Stimulated activated CD4-positive, alpha-beta T cell treated with anti-CD3 and anti-CD28 coated beads, Interleukin-4, amount 100 ng/mL, for 24 hours (primary cell): ENCODE results near the gene PGPEP1.
A peak's percentile ranks its signal among the peaks of the same experiment; 100 is the strongest.
"Not testable (repeated sequence)": the region's sequence is repeated elsewhere in the genome, so short reads cannot be mapped to it uniquely, and the experiment has no call there.

ENCODE experiments used
- DNase-seq: peaks from one replicate; pipeline ENCODE4 v3.0.0-alpha.2; 2020

The PGPEP1 gene

DNA sequence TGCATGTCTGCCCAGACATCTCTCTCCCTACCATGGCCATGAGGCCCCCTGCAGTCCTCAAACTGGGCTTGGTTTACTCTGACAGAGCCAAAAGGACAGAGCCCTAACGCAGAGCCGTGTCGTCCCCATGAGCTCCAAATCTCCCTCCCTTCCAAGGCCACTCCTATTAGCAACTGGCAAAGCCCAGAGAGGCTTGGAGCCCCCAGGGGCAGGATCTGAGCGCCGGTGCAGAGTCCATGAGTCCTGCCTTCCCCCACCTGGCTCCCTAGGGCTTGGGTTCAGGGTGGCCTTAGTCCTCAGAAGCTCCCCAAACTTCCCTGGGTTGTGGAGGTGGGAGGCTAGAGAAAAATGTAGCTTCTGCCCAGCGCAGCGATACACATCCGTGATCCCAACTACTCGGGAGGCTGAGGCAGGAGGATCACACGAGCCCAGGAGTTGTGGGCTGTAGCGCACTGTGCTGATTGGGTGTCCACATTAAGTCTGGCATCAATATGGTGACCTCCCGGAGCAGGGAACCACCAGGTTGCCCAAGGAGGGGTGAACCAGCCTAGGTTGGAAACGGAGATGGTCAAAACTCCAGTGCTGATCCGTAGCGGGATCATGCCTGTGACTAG lies 7.4 kb upstream of the PGPEP1 start:
- no peak for DNase-seq

GRCh38 chr19:18333680-18334079 lies 6.7 kb upstream of the PGPEP1 start:
- DNase-seq = no peak

DNA sequence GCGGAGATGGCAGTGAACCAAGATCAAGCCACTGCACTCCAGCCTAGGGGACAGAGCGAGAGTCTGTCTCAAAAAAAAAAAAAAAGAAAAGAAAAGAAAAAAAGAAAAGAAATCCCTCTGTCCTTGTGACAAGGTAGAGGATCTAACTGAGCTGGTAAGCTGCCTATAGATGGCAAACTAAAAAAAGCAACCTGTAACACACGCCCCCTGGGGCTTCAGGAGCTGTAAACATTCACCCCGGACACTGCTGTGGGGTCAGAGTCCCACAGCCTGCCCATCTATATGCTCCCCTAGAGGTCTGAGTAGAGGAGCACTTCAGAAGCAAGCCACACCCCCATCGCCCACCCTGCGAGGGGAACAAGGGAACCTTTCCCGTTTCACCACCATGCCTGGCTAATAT lies 4.3 kb upstream of the PGPEP1 start:
- no peak for DNase-seq

DNA sequence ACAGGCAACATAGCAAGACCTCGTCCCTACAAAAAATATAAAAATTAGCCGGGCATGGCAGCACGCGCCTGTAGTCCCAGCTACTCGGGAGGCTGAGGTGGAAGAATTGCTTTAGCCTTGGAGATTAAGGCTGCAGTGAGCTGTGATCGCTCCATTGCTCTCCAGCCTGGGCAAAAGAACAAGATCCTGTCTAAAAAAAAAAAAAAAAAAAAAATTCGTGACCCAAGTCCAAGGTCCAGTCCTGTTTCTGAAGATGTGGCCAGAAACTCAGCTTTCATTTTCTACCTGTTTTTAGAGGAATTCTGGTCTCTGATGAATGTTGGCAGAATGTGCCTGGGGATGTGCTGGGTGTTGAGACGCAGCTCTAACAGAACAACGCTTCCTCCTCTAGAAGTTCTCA lies 1.9 kb upstream of the PGPEP1 start:
- no peak for DNase-seq

GRCh38 chr19:18339723-18340122 lies 675 bp upstream of the PGPEP1 start:
- DNase-seq = no peak

GRCh38 chr19:18340990-18341868 lies 831 bp downstream of the PGPEP1 start:
- peak; percentile 74 for DNase-seq

DNA sequence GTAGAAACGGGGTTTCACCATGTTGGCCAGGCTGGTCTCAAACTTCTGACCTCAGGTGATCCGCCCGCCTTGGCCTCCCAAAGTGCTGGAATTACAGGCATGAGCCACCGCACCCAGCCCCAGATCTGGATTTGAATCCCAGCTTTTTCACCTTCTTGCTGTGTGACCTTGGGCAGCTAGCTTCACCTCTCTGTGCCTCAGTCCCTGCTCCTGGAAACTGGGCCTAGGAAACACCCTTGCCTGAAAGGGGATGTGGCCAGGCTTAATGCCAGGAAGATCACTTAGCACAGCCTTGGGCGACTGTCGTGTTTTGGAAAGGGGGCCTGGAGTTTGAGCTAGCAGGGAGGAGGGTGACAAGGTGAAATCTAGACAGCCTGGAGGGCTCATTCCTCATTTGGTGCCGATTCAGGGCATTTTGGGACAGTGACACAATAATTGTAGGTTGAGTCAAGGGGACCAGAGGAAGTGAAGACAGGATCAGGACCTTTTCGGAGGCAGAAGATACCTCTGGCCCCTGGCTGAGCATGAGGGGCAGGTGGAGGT lies 1.8 kb downstream of the PGPEP1 start:
- DNase-seq = no peak

DNA sequence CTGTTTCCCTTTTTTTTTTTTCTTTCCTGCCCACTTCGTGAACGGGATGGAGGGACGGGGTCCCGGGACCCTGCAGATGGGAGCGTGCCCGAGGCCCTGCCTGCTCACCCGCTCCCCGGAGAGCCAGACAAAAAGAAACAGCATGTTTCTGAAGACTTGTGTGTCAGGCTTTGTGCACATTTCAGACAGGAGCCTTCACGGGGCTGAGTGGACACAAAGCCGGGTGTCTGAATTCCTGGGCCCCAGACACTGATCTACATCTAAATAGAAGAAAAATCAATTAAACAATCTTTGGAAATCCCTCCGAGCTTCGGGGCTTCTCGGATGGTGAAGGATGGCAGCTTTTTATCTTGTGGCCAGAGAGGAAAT lies 4.2 kb downstream of the PGPEP1 start:
- DNase-seq = no peak

- DNase-seq = no peak
Measured at GRCh38 chr19:18345296-18345695, 4.9 kb downstream of the PGPEP1 start.

GRCh38 chr19:18346091-18346490 lies 5.7 kb downstream of the PGPEP1 start:
- DNase-seq = no peak

DNA sequence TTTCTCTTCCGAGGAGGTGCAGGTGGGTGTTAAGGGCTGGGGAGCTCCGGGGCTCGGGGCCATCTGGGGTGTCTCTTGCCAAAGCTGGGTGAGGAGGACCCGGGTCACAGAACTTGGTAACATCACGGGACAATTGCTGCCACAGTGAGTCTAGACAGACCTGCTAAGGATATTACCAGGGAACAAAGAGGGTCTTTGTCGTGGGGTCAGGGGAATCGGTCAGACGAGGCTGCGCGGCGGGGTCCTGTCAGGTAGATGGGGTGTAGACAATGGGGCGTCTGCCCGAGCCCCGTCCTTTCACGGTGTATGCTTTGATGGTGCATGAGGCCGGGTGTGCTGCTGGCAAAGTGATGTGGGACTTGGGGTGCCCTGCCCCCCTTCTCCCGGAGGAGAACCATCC lies 7.8 kb downstream of the PGPEP1 start:
- no peak for DNase-seq

DNA sequence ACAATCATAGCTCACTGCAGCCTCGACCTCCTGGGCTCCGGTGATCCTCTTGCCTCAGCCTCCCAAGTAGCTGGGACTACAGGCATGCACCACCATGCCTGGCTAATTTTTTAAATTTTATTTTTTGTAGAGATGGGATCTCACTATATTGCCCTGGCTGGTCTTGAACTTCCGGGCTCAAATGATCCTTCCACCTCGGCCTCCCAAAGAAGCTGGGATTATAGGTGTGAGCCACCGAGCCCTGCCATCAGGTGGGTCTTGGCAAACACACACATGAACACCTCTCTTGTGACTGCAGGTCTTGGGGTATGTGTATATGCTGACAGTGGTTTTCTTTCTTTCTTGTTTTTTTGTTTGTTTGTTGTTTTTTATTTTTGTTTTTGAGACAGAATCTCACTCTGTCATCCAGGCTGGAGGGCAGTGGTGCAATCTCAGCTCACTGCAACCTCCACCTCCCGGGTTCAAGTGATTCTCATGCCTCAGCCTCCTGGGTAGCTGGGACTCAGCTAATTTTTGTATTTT lies 8.5 kb downstream of the PGPEP1 start:
- not testable (repeated sequence) for DNase-seq

GRCh38 chr19:18349524-18350128 lies 9.2 kb downstream of the PGPEP1 start:
- peak; percentile 27 for DNase-seq

GRCh38 chr19:18350490-18350889 lies 10.1 kb downstream of the PGPEP1 start:
- DNase-seq = no peak

- no peak for DNase-seq
Measured at GRCh38 chr19:18351544-18351943, 11.1 kb downstream of the PGPEP1 start.

DNA sequence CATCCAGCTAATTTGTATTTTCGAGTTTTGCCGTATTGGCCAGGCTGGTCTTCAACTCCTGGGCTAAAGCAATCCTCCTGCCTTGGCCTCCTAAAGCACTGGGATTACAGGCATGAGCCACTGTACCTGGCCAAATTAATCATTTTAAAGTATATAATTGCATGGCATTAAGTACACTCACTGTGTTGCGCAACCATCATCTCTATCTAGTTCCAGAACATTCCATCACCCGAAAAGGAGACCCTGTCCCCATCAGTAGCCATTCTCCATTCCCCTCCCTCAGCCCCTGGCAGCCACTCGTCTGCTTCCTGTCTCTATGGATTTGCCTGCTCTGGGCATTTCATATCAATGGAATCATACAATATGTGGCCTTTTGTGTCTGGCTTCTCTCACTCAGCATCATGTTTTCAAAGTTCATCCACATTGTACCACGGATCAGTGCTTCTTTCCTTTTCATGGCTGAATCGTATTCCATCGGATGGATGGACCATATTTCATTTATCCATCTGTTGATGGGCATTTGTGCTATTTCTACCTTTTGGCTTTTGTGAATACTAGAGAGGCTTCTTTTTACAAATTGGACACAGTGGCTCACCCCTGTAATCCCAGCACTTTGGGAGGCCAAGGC lies 13.1 kb downstream of the PGPEP1 start:
- DNase-seq = no peak

- not testable (repeated sequence) for DNase-seq
Measured at GRCh38 chr19:18354743-18355142, 14.3 kb downstream of the PGPEP1 start.

DNA sequence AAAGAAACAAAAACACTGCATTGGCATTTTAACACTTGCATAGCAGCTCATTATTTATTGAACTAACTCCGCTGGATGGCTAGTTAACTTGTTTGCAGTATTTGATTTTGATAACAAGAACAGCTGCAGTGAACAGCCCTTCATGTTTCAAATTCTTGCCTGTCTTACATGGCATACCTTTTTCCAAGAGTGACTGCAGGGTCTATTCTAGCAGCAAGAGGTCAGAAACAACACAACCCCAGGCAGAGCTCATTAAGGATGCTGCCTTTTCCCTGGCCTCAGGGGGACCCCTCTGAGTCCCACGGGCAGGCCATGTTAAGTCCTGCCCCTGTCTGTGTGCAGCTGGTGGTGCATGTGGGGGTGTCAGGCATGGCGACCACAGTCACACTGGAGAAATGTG lies 16.6 kb downstream of the PGPEP1 start:
- no peak for DNase-seq

- no peak for DNase-seq
Measured at GRCh38 chr19:18361646-18362045, 21.2 kb downstream of the PGPEP1 start.

DNA sequence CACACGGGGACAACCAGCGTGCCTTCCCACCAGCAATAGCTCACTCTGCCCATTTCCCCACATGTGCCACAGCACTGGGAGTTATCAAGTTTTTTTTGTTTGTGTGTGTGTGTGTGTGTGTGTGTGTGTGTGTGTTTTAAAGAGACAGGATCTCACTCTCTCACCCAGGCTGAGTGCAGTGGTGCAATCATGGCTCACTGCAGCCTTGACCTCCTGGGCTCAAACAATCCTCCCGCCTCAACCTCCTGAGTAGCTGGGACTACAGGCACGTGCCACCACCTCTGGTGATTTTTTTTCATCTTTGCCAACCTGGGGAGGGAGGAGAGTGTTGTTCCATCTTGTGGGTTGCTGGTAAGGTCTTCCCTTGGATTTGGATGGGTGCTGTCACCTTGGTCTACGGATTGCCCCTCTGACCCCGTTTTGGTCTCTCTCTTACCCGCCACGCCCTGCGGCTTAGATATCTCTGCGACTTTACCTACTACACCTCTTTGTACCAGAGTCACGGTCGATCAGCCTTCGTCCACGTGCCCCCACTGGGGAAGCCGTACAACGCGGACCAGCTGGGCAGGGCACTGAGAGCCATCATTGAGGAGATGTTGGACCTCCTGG lies 22.6 kb downstream of the PGPEP1 start:
- DNase-seq = no peak

- no peak for DNase-seq
Measured at GRCh38 chr19:18363787-18364186, 23.4 kb downstream of the PGPEP1 start.

DNA sequence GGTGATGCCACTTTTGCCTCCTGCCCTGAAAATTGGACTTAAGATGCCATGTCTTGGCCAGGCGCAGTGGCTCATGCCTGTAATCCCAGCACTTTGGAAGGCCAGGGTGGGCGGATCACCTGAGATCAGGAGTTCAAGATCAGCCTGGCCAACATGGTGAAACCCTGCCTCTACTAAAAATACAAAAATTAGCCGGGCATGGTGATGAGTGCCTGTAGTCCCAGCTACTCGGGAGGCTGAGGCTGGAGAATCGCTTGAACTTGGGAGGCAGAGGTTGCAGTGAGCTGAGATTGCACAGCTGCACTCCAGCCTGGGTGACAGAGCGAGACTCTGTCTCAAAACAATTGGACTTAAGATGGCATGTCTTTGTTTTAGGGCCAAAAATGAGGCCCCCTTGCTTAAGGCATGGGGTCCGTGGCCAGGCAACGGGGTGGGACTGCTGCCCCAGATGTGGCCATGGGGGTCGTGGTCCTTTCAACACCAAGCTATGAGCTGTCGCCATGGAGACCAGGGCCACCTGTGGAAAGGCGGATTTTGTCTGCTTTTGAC lies 24.0 kb downstream of the PGPEP1 start:
- not testable (repeated sequence) for DNase-seq
